Osteoblast (primary cell): ENCODE data around the gene NCAM2. TPM values are rescaled to one million over a fixed set of nuclear protein-coding genes. Genes with fewer than 3 reads are reported as not detected.

ENCODE experiments used
- DNase-seq: peaks from one replicate; pipeline ENCODE4 v3.0.0; 2011; ENCODE audit warnings: low spot score, mixed read lengths; ENCODE audit not compliant: insufficient read length; ENCODE audit errors: missing footprints
- H2AFZ ChIP-seq: 2 replicates; pipeline ENCODE4 v1.6.0; 2011; ENCODE audit warnings: mild to moderate bottlenecking, low read length
- H3K27ac ChIP-seq: 2 replicates; pipeline ENCODE4 v1.5.1; 2011; ENCODE audit warnings: mild to moderate bottlenecking, low read depth, low read length, moderate library complexity
- H3K27me3 ChIP-seq: 2 replicates; pipeline ENCODE4 v1.6.0; 2012; ENCODE audit warnings: mild to moderate bottlenecking, control low read depth, inconsistent platforms, low read length, moderate library complexity; ENCODE audit not compliant: insufficient read depth
- H3K36me3 ChIP-seq: 2 replicates; pipeline ENCODE4 v1.5.1; 2011; ENCODE audit warnings: mild to moderate bottlenecking, low read length, control low read depth, moderate library complexity; ENCODE audit not compliant: insufficient read depth
- H3K4me1 ChIP-seq: 2 replicates; pipeline ENCODE4 v1.5.1; 2011; ENCODE audit warnings: mild to moderate bottlenecking, low read length, control low read depth, moderate library complexity; ENCODE audit not compliant: insufficient read depth
- H3K4me2 ChIP-seq: 2 replicates; pipeline ENCODE4 v1.6.0; 2011; ENCODE audit warnings: mild to moderate bottlenecking, low read length; ENCODE audit not compliant: insufficient read depth
- H3K4me3 ChIP-seq: fragments of 200-600 bp; sonication (generic); 3 replicates; pipeline ENCODE4 v1.5.1; 2012; ENCODE audit warnings: mild to moderate bottlenecking, low read length, inconsistent platforms; ENCODE audit not compliant: insufficient read depth
- H3K79me2 ChIP-seq: 2 replicates; pipeline ENCODE4 v1.6.0; 2012; ENCODE audit warnings: mild to moderate bottlenecking, low read length, control low read depth, inconsistent platforms; ENCODE audit not compliant: insufficient read depth
- H3K9me3 ChIP-seq: 2 replicates; pipeline ENCODE4 v1.5.1; 2011; ENCODE audit warnings: low read depth, low read length, control low read depth
- H4K20me1 ChIP-seq: 2 replicates; pipeline ENCODE4 v1.6.0; 2012; ENCODE audit warnings: mild to moderate bottlenecking, low read length, control low read depth; ENCODE audit not compliant: insufficient read depth
- CTCF ChIP-seq: IDR thresholded peaks from 2 replicates; pipeline ENCODE4 v1.5.1; 2011; ENCODE audit warnings: mild to moderate bottlenecking, low read depth, low read length, moderate library complexity; ENCODE audit errors: extremely low read depth
- total RNA-seq: library from RNA; depleted of rRNA; stranded (reverse); fragments of >200 nt; gene quantifications from 2 replicates; pipeline ENCODE4 v1.2.3, GENCODE V29; 2012

Gene NCAM2
- total RNA-seq, 1 donor: 8.0 TPM

GRCh38 chr21:21084179-21084578 lies 86.0 kb downstream of the NCAM2 start:
- Histone ChIP-seq H3K4me1 (no peaks in the 10 kb centered on the region), H3K27ac (no peak overlapping the region), H3K27me3 (no peaks in the 10 kb centered on the region), H3K4me3 (no peak overlapping the region), H3K4me2 (no peak overlapping the region), H2AFZ (no peak overlapping the region), H3K9me3 (no peaks in the 10 kb centered on the region), H4K20me1 (no peaks in the 10 kb centered on the region), H3K79me2 (no peaks in the 10 kb centered on the region), H3K36me3 (no peaks in the 10 kb centered on the region)
- DNase-seq: no peak
- no peak for TF ChIP-seq CTCF

GRCh38 chr21:21085206-21085605 lies 87.0 kb downstream of the NCAM2 start:
- Histone ChIP-seq H3K79me2 (no peaks in the 10 kb centered on the region), H4K20me1 (no peaks in the 10 kb centered on the region), H3K4me3 (no peak overlapping the region), H3K9me3 (no peaks in the 10 kb centered on the region), H3K4me2 (no peak overlapping the region), H3K27me3 (no peaks in the 10 kb centered on the region), H3K27ac (no peak overlapping the region), H3K36me3 (no peaks in the 10 kb centered on the region), H2AFZ (no peak overlapping the region), H3K4me1 (no peaks in the 10 kb centered on the region)
- no peak for TF ChIP-seq CTCF
- DNase-seq: no peak

GRCh38 chr21:21096956-21097355 lies 98.7 kb downstream of the NCAM2 start:
- Histone ChIP-seq H3K4me1 (no peaks in the 10 kb centered on the region), H3K4me3 (no peak overlapping the region), H3K4me2 (no peak overlapping the region), H3K27ac (no peak overlapping the region), H3K79me2 (no peaks in the 10 kb centered on the region), H4K20me1 (no peaks in the 10 kb centered on the region), H3K27me3 (no peaks in the 10 kb centered on the region), H3K36me3 (no peaks in the 10 kb centered on the region), H2AFZ (no peak overlapping the region), H3K9me3 (no peaks in the 10 kb centered on the region)
- TF ChIP-seq CTCF: no peak
- no peak for DNase-seq

- H3K4me1 ChIP-seq: no peaks in the 10 kb centered on the region
- H3K9me3 ChIP-seq: no peaks in the 10 kb centered on the region
- no peaks in the 10 kb centered on the region for H3K36me3 ChIP-seq
- no peaks in the 10 kb centered on the region for H3K79me2 ChIP-seq
- H2AFZ ChIP-seq: no peak overlapping the region
- no peak overlapping the region for H3K27ac ChIP-seq
- H4K20me1 ChIP-seq: no peaks in the 10 kb centered on the region
- no peak overlapping the region for H3K4me2 ChIP-seq
- H3K4me3 ChIP-seq: no peak overlapping the region
- H3K27me3 ChIP-seq: no peaks in the 10 kb centered on the region
- no peak for TF ChIP-seq CTCF
- DNase-seq: no peak
These were observed 99.3 kb downstream of the NCAM2 start for GRCh38 chr21:21097466-21097865.
